Ovary (tissue), 9 donors: ENCODE measurements around the gene SIX5. TPM values are rescaled to one million over a fixed set of nuclear protein-coding genes. Genes with fewer than 3 reads are reported as not detected.
A peak's percentile ranks its signal among the peaks of the same experiment; 100 is the strongest.
"Not testable (repeated sequence)": the region's sequence is repeated elsewhere in the genome, so short reads cannot be mapped to it uniquely, and the experiment has no call there.

Experiments used
- DNase-seq, 5 donors: peaks; one replicate each; pipeline ENCODE4 v3.0.0-alpha.2; 2019 to 2020
- H3K27ac ChIP-seq, 2 donors: fragments of 200-600 bp; one replicate each; pipeline versions ENCODE4 v1.5.1 to v1.8.0; 2019 to 2022
- H3K27me3 ChIP-seq: fragments of 200-600 bp; one replicate; pipeline ENCODE4 v1.8.0; 2022
- H3K36me3 ChIP-seq: fragments of 200-600 bp; sonication (generic); one replicate; pipeline ENCODE4 v1.5.1; 2019
- H3K4me1 ChIP-seq: one replicate; pipeline ENCODE4 v1.8.1; 2013; ENCODE audit warnings: mild to moderate bottlenecking, moderate library complexity; ENCODE audit not compliant: insufficient read depth
- H3K4me3 ChIP-seq: fragments of 200-600 bp; sonication (generic); one replicate; pipeline ENCODE4 v1.5.1; 2017
- H3K9me3 ChIP-seq, 2 donors: fragments of 200-600 bp in 1 of 2; sonication (generic) in 1 of 2; one replicate each; pipeline versions ENCODE4 v1.5.1 to v1.8.1; 2013 to 2019; ENCODE audit warnings: mild to moderate bottlenecking in 1 of 2, moderate library complexity in 1 of 2
- EP300 ChIP-seq: sonication (generic); formaldehyde crosslinking; IDR thresholded peaks from one replicate; pipeline ENCODE4 v1.6.1; 2017; ENCODE audit warnings: antibody characterized with exemption
- POLR2A ChIP-seq: fragments of 450-650 bp; IDR thresholded peaks from one replicate; pipeline ENCODE4 v1.6.1; 2017; ENCODE audit warnings: antibody characterized with exemption, mild to moderate bottlenecking, moderate library complexity
- WGBS, 3 donors: extraction: QIAGEN DNeasy Blood & Tissue Kit in 1 of 3; methylation state at CpG; one replicate each; pipeline versions ENCODE4 v1.1.5 to v1.1.7; 2013 to 2017; 5-methylcytosine and 5-hydroxymethylcytosine counted together
- intact Hi-C, 4 donors: fragments of 100-400 bp; cut with DNase I; formaldehyde crosslinking; loops; one replicate each; pipeline versions ENCODE4 v1.11.0 to v1.15.1; 2022 to 2023
- polyA plus RNA-seq, 2 donors: library from polyadenylated mRNA; stranded (reverse); fragments of 200-250 nt in 1 of 2; fragments of 350-450 nt in 1 of 2; fragmentation: Illumina TruSeq in 1 of 2; extraction: RNeasy Lipid Tissue Mini Kit (QIAGEN cat#74804) in 1 of 2; gene quantifications; one replicate each; pipeline ENCODE4 v1.2.3, GENCODE V29; 2013 to 2014
- total RNA-seq, 7 donors: library from RNA; depleted of rRNA in 2 of 7; stranded (reverse); fragments of >200 nt in 2 of 7; fragmentation: NEBNext Ultra II Directional in 3 of 7; extraction: Animal tissue kit (Norgen Biotek cat#: 25700) in 3 of 7; gene quantifications; one replicate each; pipeline versions ENCODE4 v1.1.0 to v1.2.4, GENCODE V29; 2016 to 2023
- TF ChIP-seq, protein P1 (sequence below), 3 donors: fragments of 450-650 bp in 2 of 3; fragments of 200-600 bp in 1 of 3; IDR thresholded peaks; one replicate each; pipeline versions ENCODE4 v1.5.1 to v1.8.0; 2016 to 2022; ENCODE audit warnings: antibody characterized with exemption in 3 of 3, mild to moderate bottlenecking in 1 of 3
- donor health status: DM: no; HTN: no; CAD: no; lungs with moderate emphysema.
- donor health status: DM: no; HTN: no; CAD: no.
- donor health status: Bipolar disorder and iron deficiency.
- donor health status: DM: yes; HTN: yes; CAD: no.
- donor health status: DM: no; HTN: no; CAD: no.
- donor health status: DM: yes; HTN: yes; CAD: no.

SIX5 gene
- total and polyA plus RNA-seq, 9 donors, result 5.4 to 64.4 (median 43.5) TPM

- Histone ChIP-seq H3K4me3 (no peak overlapping the region), H3K4me1 (no peaks in the 10 kb centered on the region), H3K36me3 (no peaks in the 10 kb centered on the region), H3K9me3 (no peaks in the 10 kb centered on the region), H3K27ac (no peak overlapping the region), H3K27me3 (no peaks in the 10 kb centered on the region)
- no peak for DNase-seq
- WGBS, 3 donors, result 84 to 88% (median 86%) methylated on average over 57 of the region's 57 CpGs
- no peak for TF ChIP-seq POLR2A
- no peak for TF ChIP-seq EP300
- TF ChIP-seq, protein P1, sequence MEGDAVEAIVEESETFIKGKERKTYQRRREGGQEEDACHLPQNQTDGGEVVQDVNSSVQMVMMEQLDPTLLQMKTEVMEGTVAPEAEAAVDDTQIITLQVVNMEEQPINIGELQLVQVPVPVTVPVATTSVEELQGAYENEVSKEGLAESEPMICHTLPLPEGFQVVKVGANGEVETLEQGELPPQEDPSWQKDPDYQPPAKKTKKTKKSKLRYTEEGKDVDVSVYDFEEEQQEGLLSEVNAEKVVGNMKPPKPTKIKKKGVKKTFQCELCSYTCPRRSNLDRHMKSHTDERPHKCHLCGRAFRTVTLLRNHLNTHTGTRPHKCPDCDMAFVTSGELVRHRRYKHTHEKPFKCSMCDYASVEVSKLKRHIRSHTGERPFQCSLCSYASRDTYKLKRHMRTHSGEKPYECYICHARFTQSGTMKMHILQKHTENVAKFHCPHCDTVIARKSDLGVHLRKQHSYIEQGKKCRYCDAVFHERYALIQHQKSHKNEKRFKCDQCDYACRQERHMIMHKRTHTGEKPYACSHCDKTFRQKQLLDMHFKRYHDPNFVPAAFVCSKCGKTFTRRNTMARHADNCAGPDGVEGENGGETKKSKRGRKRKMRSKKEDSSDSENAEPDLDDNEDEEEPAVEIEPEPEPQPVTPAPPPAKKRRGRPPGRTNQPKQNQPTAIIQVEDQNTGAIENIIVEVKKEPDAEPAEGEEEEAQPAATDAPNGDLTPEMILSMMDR (IDR thresholded peaks at IDR 0.05), result no peak
- intact Hi-C loops, result no loop called here
Measured at GRCh38 chr19:45804140-45804958, 35.3 kb upstream of the SIX5 start.

GRCh38 chr19:45801603-45802175 is 32.6 kb upstream of the SIX5 start:
- DNase-seq, result no peak
- no peak overlapping the region for H3K4me3 ChIP-seq
- H3K36me3 ChIP-seq, result no peaks in the 10 kb centered on the region
- WGBS, 3 donors, result 81 to 83% (median 82%) methylated on average over 7 of the region's 7 CpGs
- no peaks in the 10 kb centered on the region for H3K9me3 ChIP-seq
- H3K27me3 ChIP-seq, result no peaks in the 10 kb centered on the region
- no peaks in the 10 kb centered on the region for H3K4me1 ChIP-seq
- TF ChIP-seq EP300 (no peak), POLR2A (no peak)
- TF ChIP-seq, protein P1 (IDR thresholded peaks at IDR 0.05), result no peak
- H3K27ac ChIP-seq, result no peak overlapping the region
- intact Hi-C loops, result no loop called here

DNA sequence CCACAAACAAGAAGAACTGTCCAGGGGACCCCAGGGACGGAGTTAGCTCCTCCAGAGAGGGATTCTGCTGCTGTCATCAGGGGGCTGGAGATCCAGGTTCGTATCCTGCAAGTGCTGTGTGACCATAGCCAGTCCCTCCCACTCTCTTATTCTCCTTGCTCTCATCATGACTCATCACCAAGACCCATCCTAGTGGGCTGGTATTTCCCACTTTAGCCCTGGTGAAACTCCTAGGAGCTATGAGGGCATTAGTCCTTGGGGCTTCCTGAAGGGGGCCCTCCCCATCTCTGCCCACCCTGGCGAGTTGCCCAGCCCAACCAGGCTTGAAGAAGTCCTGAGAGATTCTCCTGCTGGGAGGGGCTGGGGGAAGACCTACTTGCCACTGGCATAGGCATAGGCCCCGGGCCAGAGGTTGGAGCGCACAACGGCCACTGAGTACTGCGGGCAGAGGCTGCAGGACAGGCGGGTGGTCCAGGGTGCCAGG is 31.1 kb upstream of the SIX5 start:
- no peak for DNase-seq
- 75 to 80% (median 76%) methylated on average over 8 of the region's 8 CpGs for WGBS, 3 donors
- Histone ChIP-seq H3K27ac (no peak overlapping the region), H3K27me3 (no peaks in the 10 kb centered on the region), H3K4me3 (no peak overlapping the region), H3K9me3 (no peaks in the 10 kb centered on the region), H3K36me3 (no peaks in the 10 kb centered on the region), H3K4me1 (no peaks in the 10 kb centered on the region)
- TF ChIP-seq, protein P1 (IDR thresholded peaks at IDR 0.05), result no peak
- no peak for TF ChIP-seq POLR2A
- no peak for TF ChIP-seq EP300
- intact Hi-C loops, result no loop called here

DNA sequence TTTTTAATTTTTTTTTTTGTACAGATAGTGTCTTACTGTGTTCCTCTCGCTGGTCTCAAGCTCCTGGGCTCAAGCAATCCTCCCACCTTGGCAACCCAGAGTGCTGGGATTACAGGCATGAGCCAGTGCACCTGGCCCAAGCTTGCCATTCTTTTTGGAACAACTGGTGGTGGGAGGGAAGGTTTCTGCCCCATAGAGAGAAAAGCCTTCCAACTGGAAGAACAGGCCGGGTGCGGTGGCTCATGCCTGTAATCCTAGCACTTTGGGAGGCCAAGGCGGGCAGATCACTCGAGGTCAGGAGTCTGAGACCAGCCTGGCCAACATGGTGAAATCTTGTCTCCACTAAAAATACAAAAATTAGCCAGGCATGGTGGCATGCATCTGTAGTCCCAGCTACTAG is 30.5 kb upstream of the SIX5 start:
- H3K9me3 ChIP-seq, H3K4me3 ChIP-seq, H3K27me3 ChIP-seq, DNase-seq, H3K36me3 ChIP-seq, H3K4me1 ChIP-seq, H3K27ac ChIP-seq: not testable (repeated sequence)
- intact Hi-C loops, result loop anchor here in 2 of 4 donors (2.0 kb wide), 1 partner anchor 29 kb away; no protein-coding TSS in a partner anchor
- WGBS, 3 donors, result 47 to 60% (median 59%) methylated on average over 5 of the region's 5 CpGs

DNA sequence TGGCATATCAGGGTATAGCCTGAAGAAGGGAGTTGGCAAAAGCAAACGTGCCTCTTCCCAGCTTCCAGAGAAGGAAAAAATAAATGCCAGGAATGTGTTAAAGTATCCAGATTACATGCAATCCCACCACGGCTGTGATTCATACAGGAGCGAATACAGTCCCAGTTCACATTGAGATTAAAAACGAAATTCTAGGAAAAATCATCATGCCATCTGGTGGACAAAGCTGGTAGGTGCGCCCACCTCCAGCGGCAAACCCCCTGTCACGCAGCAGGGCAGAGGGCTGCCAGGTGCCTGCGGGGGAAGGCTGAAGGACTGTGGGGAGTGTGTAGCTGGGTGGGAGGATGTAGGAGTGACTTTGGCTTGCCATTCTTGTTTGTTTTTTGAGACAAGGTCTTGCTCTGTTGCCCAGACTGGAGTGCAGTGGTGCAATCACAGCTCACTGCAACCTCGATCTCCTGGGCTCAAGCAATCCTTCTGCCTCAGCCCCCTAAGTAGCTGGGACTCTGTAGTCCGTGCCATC is 30.0 kb upstream of the SIX5 start:
- no peaks in the 10 kb centered on the region for H3K27me3 ChIP-seq
- H3K27ac ChIP-seq, result no peak overlapping the region
- intact Hi-C loops, result loop anchor here in 2 of 4 donors (2.0 kb wide), 1 partner anchor 28 kb away; no protein-coding TSS in a partner anchor
- H3K36me3 ChIP-seq, result no peaks in the 10 kb centered on the region
- no peak for TF ChIP-seq EP300
- TF ChIP-seq, protein P1 (IDR thresholded peaks at IDR 0.05), result peak; percentile 70 to 92 (median 87)
- no peaks in the 10 kb centered on the region for H3K9me3 ChIP-seq
- DNase-seq, result peak; percentile 65 to 85 (median 80)
- no peaks in the 10 kb centered on the region for H3K4me1 ChIP-seq
- no peak overlapping the region for H3K4me3 ChIP-seq
- WGBS, 3 donors, result 2 to 3% (median 2%) methylated on average over 10 of the region's 10 CpGs
